Right lobe of liver (tissue), 4 donors: Measurements from ENCODE around the gene HOXD13.

Experiments used
- CTCF ChIP-seq, 4 donors: fragments of 200-600 bp in 3 of 4; fragments of 450-650 bp in 1 of 4; IDR thresholded peaks; one replicate each; pipeline versions ENCODE4 v1.5.1 to v1.8.0; 2016 to 2022; ENCODE audit warnings: antibody characterized with exemption in 4 of 4, mild to moderate bottlenecking in 2 of 4
- POLR2A ChIP-seq: fragments of 450-650 bp; IDR thresholded peaks from one replicate; pipeline ENCODE4 v1.6.1; 2017; ENCODE audit warnings: antibody characterized with exemption, mild to moderate bottlenecking
- donor health status: DM: no; HTN: no; CAD: no.
- donor health status: DM: no; HTN: no; CAD: no.
- donor health status: DM: no; HTN: yes; CAD: no.

GRCh38 chr2:176112375-176113302 lies 20.1 kb downstream of the HOXD13 start:
- TF ChIP-seq POLR2A = no peak
- no peak for TF ChIP-seq CTCF (IDR thresholded peaks at IDR 0.05)
